NCI-H146 (cell line): ENCODE measurements around the gene MSH4.
"Not testable (repeated sequence)": the region's sequence is repeated elsewhere in the genome, so short reads cannot be mapped to it uniquely, and the experiment has no call there.

Experiments
- DNase-seq: peaks from one replicate; lab custom pipeline; 2025; lab: John Stamatoyannopoulos, UW

Gene MSH4

DNA sequence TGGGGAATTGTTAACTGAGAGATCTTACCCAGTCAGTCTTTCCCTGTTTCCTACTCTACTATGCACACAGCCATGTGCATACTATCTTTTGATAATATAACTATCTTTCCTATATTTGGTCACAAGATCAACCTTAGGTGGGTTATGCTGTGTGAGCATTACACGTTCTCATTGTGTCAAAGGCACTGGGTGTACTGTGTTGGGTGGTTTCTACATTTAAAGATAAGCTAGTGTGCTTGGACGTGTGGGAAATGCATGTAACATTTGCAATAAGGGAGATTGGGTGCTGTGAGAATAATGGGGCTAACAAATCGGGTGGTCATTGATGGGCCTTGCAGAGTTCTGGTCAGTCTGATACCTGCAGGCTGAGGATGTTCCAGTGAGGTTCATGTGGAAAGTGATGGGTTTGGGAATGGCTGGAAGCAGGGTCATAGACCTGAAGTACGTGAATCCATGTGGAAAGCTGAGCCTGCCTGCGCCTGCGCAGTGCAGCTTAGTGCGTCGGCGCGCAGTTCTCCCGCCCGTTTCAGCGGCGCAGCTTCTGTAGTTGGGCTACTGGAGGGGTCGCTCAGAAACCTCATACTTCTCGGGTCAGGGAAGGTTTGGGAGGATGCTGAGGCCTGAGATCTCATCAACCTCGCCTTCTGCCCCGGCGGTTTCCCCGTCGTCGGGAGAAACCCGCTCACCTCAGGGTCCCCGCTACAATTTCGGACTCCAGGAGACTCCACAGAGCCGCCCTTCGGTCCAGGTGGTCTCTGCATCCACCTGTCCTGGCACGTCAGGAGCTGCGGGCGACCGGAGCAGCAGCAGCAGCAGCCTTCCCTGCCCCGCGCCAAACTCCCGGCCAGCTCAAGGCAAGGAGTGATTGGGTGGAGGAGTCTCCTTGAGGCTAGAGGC is at the start of gene MSH4:
MSH4 (plus strand) TSS at position 507 of the 897 bp plus-strand sequence; CDS start at position 611, 104 bp downstream.
- DNase-seq, result no peak

GRCh38 chr1:75757210-75757609 is 39.5 kb upstream of the MSH4 start:
- not testable (repeated sequence) for DNase-seq

GRCh38 chr1:75758543-75758942 is 38.1 kb upstream of the MSH4 start:
- not testable (repeated sequence) for DNase-seq

DNA sequence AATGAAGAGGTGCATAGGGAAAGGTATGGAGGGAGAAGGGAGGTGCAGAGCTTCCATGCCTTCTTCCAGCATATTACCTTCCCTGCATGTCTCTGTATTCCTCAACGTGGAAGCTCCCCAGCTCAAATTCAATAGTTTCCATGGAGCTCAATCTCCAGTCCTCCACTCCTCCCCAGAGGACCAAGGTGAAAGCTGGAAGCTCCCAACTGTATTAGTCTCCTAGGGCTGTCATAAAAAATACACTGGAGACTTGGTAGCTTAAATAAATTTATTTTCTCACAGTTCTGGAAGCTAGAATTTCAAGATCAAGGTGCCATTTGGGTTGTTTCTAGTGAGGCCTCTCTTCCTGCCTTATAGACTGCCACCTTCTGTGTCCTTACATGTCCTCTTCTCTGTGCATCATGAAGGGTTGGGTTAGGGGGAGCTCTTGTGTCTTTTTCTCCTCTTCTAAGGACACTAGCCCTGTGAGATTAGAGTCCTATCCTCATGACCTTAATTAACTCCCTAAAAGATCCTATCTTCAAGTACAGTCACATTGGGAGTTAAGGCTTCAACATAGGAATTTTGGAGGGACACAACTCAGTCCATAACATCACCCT is 32.5 kb upstream of the MSH4 start:
- no peak for DNase-seq

- no peak for DNase-seq
Observed at GRCh38 chr1:75765697-75766355, 30.9 kb upstream of the MSH4 start.

GRCh38 chr1:75768016-75768415 is 28.7 kb upstream of the MSH4 start:
- no peak for DNase-seq

DNA sequence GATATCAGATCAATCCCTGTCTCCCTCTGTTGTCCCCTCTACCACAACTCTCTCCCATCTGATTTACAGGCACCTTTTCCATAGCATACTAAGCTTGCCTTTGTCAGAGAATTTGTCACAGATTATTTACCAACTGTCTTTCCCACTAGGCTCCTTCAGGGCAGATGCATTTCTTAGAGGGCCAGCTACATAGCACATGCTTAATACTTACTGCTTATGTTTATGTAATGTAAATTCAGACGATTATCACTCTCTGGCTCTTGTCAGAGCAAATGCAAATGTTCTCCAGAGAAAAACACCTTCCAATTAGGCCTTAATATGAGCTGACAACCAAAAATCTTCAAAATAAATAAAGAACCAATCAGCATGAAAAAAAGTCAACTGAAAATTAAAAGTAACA is 25.9 kb upstream of the MSH4 start:
- no peak for DNase-seq

DNA sequence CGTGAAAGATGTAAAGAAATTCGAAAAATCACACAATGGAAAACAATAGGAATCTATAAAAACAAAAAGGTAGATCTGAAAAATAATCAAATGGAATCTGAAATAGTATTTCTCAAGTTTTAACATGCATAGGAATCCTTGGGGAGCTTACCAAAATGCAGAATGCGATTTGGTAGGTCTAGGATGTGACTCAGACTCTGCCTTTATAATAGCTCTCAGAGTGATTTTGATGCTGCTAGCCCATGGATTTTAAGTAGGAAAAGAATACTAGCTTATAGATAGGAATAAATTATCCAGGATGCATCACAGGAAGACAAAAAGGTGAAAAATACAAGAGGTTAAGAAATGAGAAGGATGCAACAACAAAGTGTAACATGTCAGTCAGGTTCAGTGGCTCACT is 24.7 kb upstream of the MSH4 start:
- no peak for DNase-seq

DNA sequence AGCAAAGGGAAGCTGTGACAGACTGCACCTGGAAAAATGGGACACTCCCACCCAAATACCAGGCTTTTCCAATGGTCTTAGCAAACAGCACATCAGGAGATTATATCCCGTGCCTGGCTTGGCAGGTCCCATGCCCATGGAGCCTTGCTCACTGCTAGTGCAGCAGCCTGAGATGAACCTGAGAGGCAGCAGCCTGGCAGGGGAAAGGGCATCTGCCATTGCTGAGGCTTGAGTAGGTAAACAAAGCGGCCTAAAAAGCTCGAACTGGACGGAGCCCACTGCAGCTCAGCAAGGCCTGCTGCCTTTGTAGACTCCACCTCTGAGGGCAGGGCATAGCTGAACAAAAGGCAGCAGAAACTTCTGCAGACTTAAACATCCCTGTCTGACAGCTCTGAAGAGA is 18.9 kb upstream of the MSH4 start:
- not testable (repeated sequence) for DNase-seq

DNA sequence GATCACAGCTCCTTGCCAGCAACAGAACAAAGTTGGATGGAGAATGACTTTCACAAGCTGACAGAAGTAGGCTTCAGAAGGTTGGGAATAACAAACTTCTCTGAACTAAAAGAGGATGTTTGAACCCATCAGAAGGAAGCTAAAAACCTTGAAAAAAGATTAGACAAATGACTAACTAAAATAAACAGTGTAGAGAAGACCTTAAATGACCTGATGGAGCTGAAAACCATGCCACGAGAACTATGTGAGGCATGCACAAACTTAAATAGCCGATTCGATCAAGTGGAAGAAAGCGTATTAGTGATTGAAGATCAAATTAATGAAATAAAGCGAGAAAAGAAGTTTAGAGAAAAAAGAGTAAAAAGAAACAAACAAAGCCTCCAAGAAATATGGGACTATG is 18.0 kb upstream of the MSH4 start:
- not testable (repeated sequence) for DNase-seq

DNA sequence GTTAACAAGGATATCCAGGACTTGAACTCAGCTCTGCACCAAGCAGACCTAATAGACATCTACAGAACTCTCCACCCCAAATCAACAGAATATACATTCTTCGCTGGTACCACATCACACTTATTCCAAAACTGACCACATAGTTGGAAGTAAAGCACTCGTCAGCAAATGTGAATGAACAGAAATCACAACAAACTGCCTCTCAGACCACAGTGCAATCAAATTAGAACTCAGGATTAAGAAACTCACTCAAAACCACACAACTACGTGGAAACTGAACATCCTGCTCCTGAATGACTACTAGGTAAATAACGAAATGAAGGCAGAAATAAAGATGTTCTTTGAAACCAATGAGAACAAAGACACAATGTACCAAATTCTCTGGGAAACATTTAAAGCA is 16.5 kb upstream of the MSH4 start:
- DNase-seq, result not testable (repeated sequence)

GRCh38 chr1:75783920-75784319 is 12.8 kb upstream of the MSH4 start:
- DNase-seq, result not testable (repeated sequence)

GRCh38 chr1:75785320-75785982 is 11.2 kb upstream of the MSH4 start:
- DNase-seq, result no peak

DNA sequence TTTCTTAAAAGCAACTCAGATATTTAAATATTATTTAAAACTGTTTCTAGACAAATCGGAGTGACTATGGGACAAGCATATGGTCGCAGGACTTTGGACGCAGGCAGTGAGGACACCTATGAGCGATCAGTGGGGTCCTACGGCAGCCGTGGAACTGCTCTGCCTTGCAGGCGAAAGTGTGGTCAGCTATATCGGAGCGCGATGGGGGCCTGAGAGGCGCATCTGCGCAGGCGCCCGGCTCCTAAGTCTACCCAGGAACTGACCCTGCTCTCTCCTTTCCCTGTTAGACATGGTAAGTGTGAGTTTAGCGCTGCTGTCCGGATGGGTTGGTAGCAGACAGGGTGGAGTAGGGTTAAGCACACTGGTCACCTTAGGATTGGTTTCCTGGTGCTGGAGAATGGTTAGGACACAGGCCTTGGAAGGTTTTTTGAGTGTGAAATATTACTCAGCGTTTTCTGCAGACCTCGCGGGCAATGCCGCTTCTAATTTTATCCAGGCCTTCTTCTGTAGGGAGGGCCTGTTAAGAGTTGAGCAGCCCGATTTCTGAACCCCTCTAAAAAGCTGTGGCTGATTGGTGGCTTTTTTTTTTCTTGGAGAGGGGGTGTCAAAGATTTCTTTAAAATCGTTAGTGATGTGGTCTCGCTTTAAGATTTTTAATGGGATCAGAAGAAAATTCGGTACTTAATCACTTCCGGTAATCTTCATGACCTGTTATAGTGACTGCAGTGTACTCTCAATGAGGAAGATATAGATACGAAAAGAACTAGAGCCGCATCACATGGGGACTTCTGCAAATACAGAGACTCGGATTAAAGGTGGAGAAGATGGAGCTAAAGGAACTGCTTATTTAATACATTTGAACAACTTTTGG is 10.5 kb upstream of the MSH4 start, which contains the start of gene RABGGTB:
RABGGTB (plus strand) TSS at position 274 of the 871 bp plus-strand sequence; CDS start at position 290, 16 bp downstream.
- DNase-seq, result peak; percentile 95

- DNase-seq, result no peak
Observed at GRCh38 chr1:75786901-75787493, 9.7 kb upstream of the MSH4 start.

DNA sequence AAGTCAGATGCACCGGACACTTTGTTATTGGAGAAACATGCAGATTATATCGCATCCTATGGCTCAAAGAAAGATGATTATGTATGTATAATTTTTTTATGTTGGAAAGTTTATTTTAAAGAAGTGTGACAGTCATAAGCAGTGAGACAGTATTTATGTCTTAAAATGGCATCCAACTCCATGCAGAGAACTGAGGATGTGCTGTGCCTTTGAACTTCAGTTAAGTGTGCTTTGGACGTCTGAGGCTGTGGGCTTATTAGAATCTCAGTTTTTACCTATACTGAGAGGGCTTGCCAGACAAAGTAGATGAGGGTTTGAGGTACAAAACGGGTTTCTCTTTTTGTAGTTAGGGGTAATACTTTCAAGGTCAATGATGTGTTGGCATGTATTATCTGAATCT is 9.2 kb upstream of the MSH4 start:
- DNase-seq, result no peak

- no peak for DNase-seq
Observed at GRCh38 chr1:75789988-75790387, 6.7 kb upstream of the MSH4 start.

- DNase-seq, result peak; percentile 5
Observed at GRCh38 chr1:75791022-75791421, 5.7 kb upstream of the MSH4 start.

- no peak for DNase-seq
Observed at GRCh38 chr1:75792091-75792490, 4.6 kb upstream of the MSH4 start.

- no peak for DNase-seq
Observed at GRCh38 chr1:75794382-75794781, 2.3 kb upstream of the MSH4 start.

DNA sequence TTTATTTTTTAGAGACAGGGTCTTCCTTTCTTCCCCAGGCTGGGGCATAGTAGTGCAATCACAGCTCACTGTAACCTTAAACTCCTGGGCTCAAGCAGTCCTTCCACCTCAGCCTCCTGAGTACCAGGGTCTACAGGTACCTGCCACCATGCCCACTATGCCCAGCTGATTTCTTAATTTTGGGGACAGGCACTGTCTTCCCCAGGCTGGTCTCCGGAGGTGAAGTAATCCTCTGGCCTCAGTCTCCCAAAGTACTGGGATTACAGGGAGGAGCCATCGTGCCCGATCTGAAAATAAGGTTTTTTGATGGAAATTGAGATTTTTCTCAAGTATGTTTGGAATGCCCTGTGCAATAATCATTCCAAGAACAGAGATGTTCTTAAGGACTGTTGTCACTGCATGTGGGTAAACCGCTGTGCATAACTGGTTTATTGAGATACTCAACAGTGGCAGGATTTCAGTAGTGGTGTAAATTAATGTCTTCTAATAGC is 934 bp upstream of the MSH4 start:
- no peak for DNase-seq
